ENCODE results near the gene COL27A1.

Gene COL27A1

GRCh38 chr9:114250648-114251047 lies 95.3 kb downstream of the COL27A1 start:
- 100% methylated on average over 1 of the region's 3 CpGs for WGBS (ENCODE audit: extremely low coverage, insufficient coverage, insufficient read length)
- H3K4ac ChIP-seq (ENCODE audit: low read depth, low read length) = no peak overlapping the region
- no peak overlapping the region for H2BK120ac ChIP-seq (ENCODE audit: insufficient read depth, low read length, poor library complexity)
- H3K14ac ChIP-seq (ENCODE audit: low read length) = no peak overlapping the region
- H3K27me3 ChIP-seq (ENCODE audit: insufficient read depth, low read length) = no peaks in the 10 kb centered on the region
- H3K79me2 ChIP-seq (ENCODE audit: control insufficient read depth, insufficient read depth, low read length, poor library complexity) = no peaks in the 10 kb centered on the region
- no peak for DNase-seq
- H2BK12ac ChIP-seq (ENCODE audit: low read length) = no peak overlapping the region
- no peak overlapping the region for H2AK5ac ChIP-seq (ENCODE audit: low read length)
- no peak overlapping the region for H3K4me3 ChIP-seq (ENCODE audit: low read depth, low read length)
- no peak overlapping the region for H3K27ac ChIP-seq (ENCODE audit: low read depth, low read length)
- H3K4me1 ChIP-seq (ENCODE audit: control insufficient read depth in 1 of 2, insufficient read depth in 2 of 2, low read length in 2 of 2) = no peaks in the 10 kb centered on the region
- H3K4me2 ChIP-seq (ENCODE audit: low read length) = no peak overlapping the region
- H3K9ac ChIP-seq (ENCODE audit: low read length) = no peak overlapping the region
- H4K12ac ChIP-seq (ENCODE audit: low read depth, low read length) = no peak overlapping the region
- H3K18ac ChIP-seq (ENCODE audit: low read length) = no peak overlapping the region
- no peak overlapping the region for H4K91ac ChIP-seq (ENCODE audit: low read depth, low read length)
- H3K9me3 ChIP-seq (ENCODE audit: insufficient read depth, low read depth, low read length) = no peaks in the 10 kb centered on the region
- no peak overlapping the region for H2AFZ ChIP-seq (ENCODE audit: insufficient read depth, low read length, poor library complexity)
- H2BK5ac ChIP-seq (ENCODE audit: low read depth, low read length, poor library complexity) = no peak overlapping the region
- peaks cover 25 to 50% of the 10 kb centered on the region in 2 experiments for H3K36me3 ChIP-seq (ENCODE audit: control insufficient read depth in 1 of 2, insufficient read depth in 2 of 2, low read length in 2 of 2)
- H3K79me1 ChIP-seq (ENCODE audit: low read length) = no peaks in the 10 kb centered on the region
- H4K8ac ChIP-seq (ENCODE audit: low read depth, low read length) = no peak overlapping the region
- no peak overlapping the region for H3K23ac ChIP-seq (ENCODE audit: low read length)

- Histone ChIP-seq H3K79me2 (ENCODE audit: control insufficient read depth, insufficient read depth, low read length, poor library complexity) (no peaks in the 10 kb centered on the region), H4K8ac (ENCODE audit: low read depth, low read length) (no peak overlapping the region), H2BK120ac (ENCODE audit: insufficient read depth, low read length, poor library complexity) (no peak overlapping the region), H3K27ac (ENCODE audit: low read depth, low read length) (no peak overlapping the region), H3K9me3 (ENCODE audit: insufficient read depth, low read depth, low read length) (no peaks in the 10 kb centered on the region), H3K79me1 (ENCODE audit: low read length) (no peaks in the 10 kb centered on the region), H3K27me3 (ENCODE audit: insufficient read depth, low read length) (no peaks in the 10 kb centered on the region), H3K4me3 (ENCODE audit: low read depth, low read length) (no peak overlapping the region), H3K4me1 (ENCODE audit: control insufficient read depth in 1 of 2, insufficient read depth in 2 of 2, low read length in 2 of 2) (no peaks in the 10 kb centered on the region), H3K36me3 (ENCODE audit: control insufficient read depth in 1 of 2, insufficient read depth in 2 of 2, low read length in 2 of 2) (peaks cover 21 to 45% of the 10 kb centered on the region in 2 experiments), H2AFZ (ENCODE audit: insufficient read depth, low read length, poor library complexity) (no peak overlapping the region), H3K4ac (ENCODE audit: low read depth, low read length) (no peak overlapping the region), H3K9ac (ENCODE audit: low read length) (no peak overlapping the region), H3K23ac (ENCODE audit: low read length) (no peak overlapping the region), H3K18ac (ENCODE audit: low read length) (no peak overlapping the region), H4K12ac (ENCODE audit: low read depth, low read length) (no peak overlapping the region), H2AK5ac (ENCODE audit: low read length) (no peak overlapping the region), H3K4me2 (ENCODE audit: low read length) (no peak overlapping the region), H2BK12ac (ENCODE audit: low read length) (no peak overlapping the region), H4K91ac (ENCODE audit: low read depth, low read length) (no peak overlapping the region), H2BK5ac (ENCODE audit: low read depth, low read length, poor library complexity) (no peak overlapping the region), H3K14ac (ENCODE audit: low read length) (no peak overlapping the region)
- DNase-seq = no peak
- no CpG with 5 or more reads among the region's 6 CpGs for WGBS (ENCODE audit: extremely low coverage, insufficient coverage, insufficient read length)
These were observed 97.1 kb downstream of the COL27A1 start for GRCh38 chr9:114252394-114252793.

GRCh38 chr9:114256827-114257328 lies 101.5 kb downstream of the COL27A1 start:
- Histone ChIP-seq H3K4ac (ENCODE audit: low read depth, low read length) (no peak overlapping the region), H3K79me1 (ENCODE audit: low read length) (no peaks in the 10 kb centered on the region), H3K9ac (ENCODE audit: low read length) (no peak overlapping the region), H4K91ac (ENCODE audit: low read depth, low read length) (no peak overlapping the region), H3K14ac (ENCODE audit: low read length) (no peak overlapping the region), H3K27ac (ENCODE audit: low read depth, low read length) (no peak overlapping the region), H2BK12ac (ENCODE audit: low read length) (no peak overlapping the region), H3K4me2 (ENCODE audit: low read length) (no peak overlapping the region), H3K36me3 (ENCODE audit: control insufficient read depth in 1 of 2, insufficient read depth in 2 of 2, low read length in 2 of 2) (peaks cover 30 to 33% of the 10 kb centered on the region in 2 experiments), H3K27me3 (ENCODE audit: insufficient read depth, low read length) (no peaks in the 10 kb centered on the region), H3K9me3 (ENCODE audit: insufficient read depth, low read depth, low read length) (no peaks in the 10 kb centered on the region), H4K12ac (ENCODE audit: low read depth, low read length) (no peak overlapping the region), H2AK5ac (ENCODE audit: low read length) (no peak overlapping the region), H3K4me3 (ENCODE audit: low read depth, low read length) (no peak overlapping the region), H3K23ac (ENCODE audit: low read length) (no peak overlapping the region), H4K8ac (ENCODE audit: low read depth, low read length) (no peak overlapping the region), H3K4me1 (ENCODE audit: control insufficient read depth in 1 of 2, insufficient read depth in 2 of 2, low read length in 2 of 2) (no peaks in the 10 kb centered on the region), H3K79me2 (ENCODE audit: control insufficient read depth, insufficient read depth, low read length, poor library complexity) (no peaks in the 10 kb centered on the region), H2AFZ (ENCODE audit: insufficient read depth, low read length, poor library complexity) (no peak overlapping the region), H3K18ac (ENCODE audit: low read length) (no peak overlapping the region), H2BK5ac (ENCODE audit: low read depth, low read length, poor library complexity) (no peak overlapping the region), H2BK120ac (ENCODE audit: insufficient read depth, low read length, poor library complexity) (no peak overlapping the region)
- no CpG with 5 or more reads among the region's 10 CpGs for WGBS (ENCODE audit: extremely low coverage, insufficient coverage, insufficient read length)
- DNase-seq = no peak

- Histone ChIP-seq H3K4me3 (ENCODE audit: low read depth, low read length) (no peak overlapping the region), H3K18ac (ENCODE audit: low read length) (no peak overlapping the region)
These were observed 102.9 kb downstream of the COL27A1 start for GRCh38 chr9:114258218-114258617.

More at GRCh38 chr9:114258218-114258617, 102.9 kb downstream of the COL27A1 start:
- Histone ChIP-seq H3K14ac (ENCODE audit: low read length) (no peak overlapping the region), H3K36me3 (ENCODE audit: control insufficient read depth in 1 of 2, insufficient read depth in 2 of 2, low read length in 2 of 2) (peaks cover 27 to 30% of the 10 kb centered on the region in 2 experiments), H3K79me2 (ENCODE audit: control insufficient read depth, insufficient read depth, low read length, poor library complexity) (no peaks in the 10 kb centered on the region), H3K9ac (ENCODE audit: low read length) (no peak overlapping the region), H2BK5ac (ENCODE audit: low read depth, low read length, poor library complexity) (no peak overlapping the region), H2AK5ac (ENCODE audit: low read length) (no peak overlapping the region), H3K4me2 (ENCODE audit: low read length) (no peak overlapping the region), H2BK12ac (ENCODE audit: low read length) (no peak overlapping the region), H3K27me3 (ENCODE audit: insufficient read depth, low read length) (no peaks in the 10 kb centered on the region), H3K9me3 (ENCODE audit: insufficient read depth, low read depth, low read length) (no peaks in the 10 kb centered on the region), H2BK120ac (ENCODE audit: insufficient read depth, low read length, poor library complexity) (no peak overlapping the region), H4K91ac (ENCODE audit: low read depth, low read length) (no peak overlapping the region), H4K12ac (ENCODE audit: low read depth, low read length) (no peak overlapping the region), H3K23ac (ENCODE audit: low read length) (no peak overlapping the region), H3K4me1 (ENCODE audit: control insufficient read depth in 1 of 2, insufficient read depth in 2 of 2, low read length in 2 of 2) (no peaks in the 10 kb centered on the region), H3K27ac (ENCODE audit: low read depth, low read length) (no peak overlapping the region), H3K4ac (ENCODE audit: low read depth, low read length) (no peak overlapping the region), H2AFZ (ENCODE audit: insufficient read depth, low read length, poor library complexity) (no peak overlapping the region), H3K79me1 (ENCODE audit: low read length) (no peaks in the 10 kb centered on the region), H4K8ac (ENCODE audit: low read depth, low read length) (no peak overlapping the region)
- no peak for DNase-seq
- no CpG with 5 or more reads among the region's 10 CpGs for WGBS (ENCODE audit: extremely low coverage, insufficient coverage, insufficient read length)

All from trophoblast cell (in vitro differentiated cells and primary cell).